HepG2 (cell line): ENCODE data around the gene GRID1. TPM values are rescaled to one million over a fixed set of nuclear protein-coding genes. Genes with fewer than 3 reads are reported as not detected.

Experiments
- ATAC-seq: fragments of 200-7000 bp; cut with Tn5 transposase; 3 replicates; pipeline ENCODE4 v1.9.1; 2020; ENCODE audit warnings: mild to moderate bottlenecking, moderate library complexity
- BruUV-seq: library from RNA; stranded (reverse); fragments of 400-500 nt; replicated peaks from 2 replicates; lab custom pipeline; 2021; lab: Mats Ljungman, UMichigan
- CTCF ChIA-PET: fragments of 300-600 bp; formaldehyde crosslinking; extraction: SDS; loops from one replicate; lab custom pipeline; 2021; ENCODE audit warnings: low total read pairs, inconsistent platforms, low intra/inter-chr PET ratio; lab: Yijun Ruan, JAX
- POLR2A ChIA-PET: fragments of 350-600 bp; sonication (Branson Sonifier 250); formaldehyde crosslinking; loops from one replicate; lab custom pipeline; 2020; ENCODE audit warnings: antibody characterized with exemption, inconsistent platforms; lab: Yijun Ruan, JAX
- DNase-seq: peaks from one replicate; pipeline ENCODE4 v3.0.0-alpha.2; 2015; ENCODE audit warnings: low spot score
- FAIRE-seq: peaks from 3 replicates; lab custom pipeline; 2011; peaks lifted over from hg19 to GRCh38; lab: Jason Lieb, UNC
- H2AFZ ChIP-seq: one replicate; pipeline ENCODE4 v1.6.1; 2011; ENCODE audit warnings: low read length, inconsistent platforms
- H3K27ac ChIP-seq: fragments of 300-600 bp; 3 replicates; pipeline ENCODE4 v1.8.0; 2011; ENCODE audit warnings: mixed run types, mild to moderate bottlenecking, mixed read lengths, low read length, inconsistent platforms; ENCODE audit not compliant: insufficient read depth; ENCODE audit errors: extremely low read length
- H3K27me3 ChIP-seq, 2 experiments: fragments of 200-600 bp in 1 of 2; 2 replicates in 1 of 2; 3 replicates in 1 of 2; pipeline versions ENCODE4 v1.6.0 to v1.8.0; 2011; ENCODE audit warnings: low read length in 2 of 2, mild to moderate bottlenecking in 2 of 2, moderate library complexity in 2 of 2, inconsistent platforms in 1 of 2; ENCODE audit not compliant: insufficient read depth in 2 of 2, control insufficient read depth in 1 of 2
- H3K36me3 ChIP-seq, 2 experiments: fragments of 200-600 bp in 1 of 2; replicated peaks in 1 of 2; 2 replicates in 1 of 2; 3 replicates in 1 of 2; pipeline versions ENCODE4 v1.5.1 to v1.8.0; 2011; ENCODE audit warnings: low read length in 2 of 2, inconsistent platforms in 1 of 2; ENCODE audit not compliant: insufficient read depth in 2 of 2, control insufficient read depth in 1 of 2
- H3K4me1 ChIP-seq: 2 replicates; pipeline ENCODE4 v1.5.1; 2012; ENCODE audit warnings: low read length, inconsistent platforms; ENCODE audit not compliant: insufficient read depth
- H3K4me2 ChIP-seq: 2 replicates; pipeline ENCODE4 v1.6.0; 2011; ENCODE audit warnings: low read depth, low read length, inconsistent platforms
- H3K4me3 ChIP-seq, 3 experiments: fragments of 200-600 bp in 1 of 3; sonication (generic), shearing (Covaris generic) in 1 of 3; replicated peaks in 1 of 3; 2 replicates each; pipeline ENCODE4 v1.5.1; 2011 to 2016; ENCODE audit warnings: low read length in 3 of 3, inconsistent platforms in 2 of 3, low read depth in 2 of 3, mild to moderate bottlenecking in 2 of 3, control low read depth in 1 of 3, mixed read lengths in 1 of 3; ENCODE audit not compliant: insufficient read depth in 1 of 3
- H3K79me2 ChIP-seq: one replicate; pipeline ENCODE4 v1.6.1; 2011; ENCODE audit warnings: low read length, inconsistent platforms; ENCODE audit not compliant: insufficient read depth
- H3K9ac ChIP-seq: 2 replicates; pipeline ENCODE4 v1.6.0; 2011; ENCODE audit warnings: mild to moderate bottlenecking, low read depth, low read length, inconsistent platforms; ENCODE audit not compliant: insufficient read depth
- H3K9me3 ChIP-seq: 2 replicates; pipeline ENCODE4 v1.5.1; 2012; ENCODE audit warnings: mild to moderate bottlenecking, low read length
- H4K20me1 ChIP-seq: 2 replicates; pipeline ENCODE4 v1.6.0; 2011; ENCODE audit warnings: inconsistent platforms, mild to moderate bottlenecking, low read length, moderate library complexity; ENCODE audit not compliant: insufficient read depth
- AKAP8 ChIP-seq: sonication (generic); formaldehyde crosslinking; IDR thresholded peaks from 2 replicates; pipeline ENCODE4 v1.5.1; 2020; ENCODE audit warnings: mild to moderate bottlenecking, missing genetic modification reagents
- CC2D1A ChIP-seq: sonication (generic); formaldehyde crosslinking; IDR thresholded peaks from 2 replicates; pipeline ENCODE4 v1.8.1; 2023; ENCODE audit warnings: mild to moderate bottlenecking, missing genetic modification reagents
- SSRP1 ChIP-seq: IDR thresholded peaks from 2 replicates; pipeline ENCODE4 v1.6.1; 2016; ENCODE audit warnings: control low read depth
- TEAD2 ChIP-seq: sonication (generic); formaldehyde crosslinking; IDR thresholded peaks from 2 replicates; pipeline ENCODE4 v1.9.0; 2021; ENCODE audit warnings: missing genetic modification reagents
- ZNF776 ChIP-seq: sonication (generic); formaldehyde crosslinking; IDR thresholded peaks from 2 replicates; pipeline ENCODE4 v1.4.0; 2020; ENCODE audit warnings: mild to moderate bottlenecking, missing genetic modification reagents
- ZNF883 ChIP-seq: sonication (generic); formaldehyde crosslinking; IDR thresholded peaks from 2 replicates; pipeline ENCODE4 v1.5.1; 2020; ENCODE audit warnings: mild to moderate bottlenecking, missing genetic modification reagents; ENCODE audit errors: not compliant biosample characterization
- WGBS: methylation state at CpG from one replicate; pipeline ENCODE4 v1.1.6; 2017; ENCODE audit warnings: low lambda C conversion rate; 5-methylcytosine and 5-hydroxymethylcytosine counted together
- in situ Hi-C: cut with HindIII; loops from 2 replicates; pipeline ENCODE4 v1.10.0; 2017; ENCODE audit warnings: low pct_unique_long_range_greater_than_20kb; ENCODE audit not compliant: extremely low pct_ligation_motif_present
- intact Hi-C: fragments of 100-400 bp; cut with micrococcal nuclease; formaldehyde crosslinking; loops from one replicate; pipeline ENCODE4 v1.10.0; 2022; ENCODE audit not compliant: unreplicated experiment
- polyA plus RNA-seq, 8 experiments: library from polyadenylated mRNA; depleted of rRNA in 3 of 8; stranded (reverse) in 7 of 8; unstranded in 1 of 8; fragments of >200 nt; fragmentation: Illumina TruSeq in 4 of 8; extraction: Trizol in 4 of 8; gene quantifications; 2 replicates each; pipeline versions ENCODE4 v1.2.1 to v1.2.3, GENCODE V29; 2011 to 2016; ENCODE audit warnings: low read depth in 4 of 8, missing spikeins in 1 of 8, mixed read lengths in 1 of 8; ENCODE audit not compliant: insufficient read depth in 1 of 8
- total RNA-seq, 5 experiments: library from RNA; depleted of rRNA; stranded (reverse); fragments of >200 nt; fragmentation: Illumina TruSeq; extraction: Trizol; gene quantifications; 2 replicates each; pipeline ENCODE4 v1.2.3, GENCODE V29; 2016; ENCODE audit warnings: low read depth in 1 of 5
- TF ChIP-seq, protein P1 (sequence below): sonication (generic); formaldehyde crosslinking; IDR thresholded peaks from 2 replicates; pipeline ENCODE4 v1.4.0; 2020; ENCODE audit warnings: missing genetic modification reagents

Gene GRID1
- total and polyA plus RNA-seq, 2 of the 13 experiments (the other 11 are each of a cell fraction or from before 2014, with no cell fraction given) = 0.05 TPM; not detected in 1

GRCh38 chr10:85666987-85667386 lies 699.6 kb downstream of the GRID1 start:
- in situ Hi-C loops = no loop called here
- 19% methylated on average over 6 of the region's 6 CpGs for WGBS
- ChIA-PET CTCF (no interaction called here), POLR2A (no interaction called here)
- H3K27me3 ChIP-seq = no peaks in the 10 kb centered on the region
- H3K4me1 ChIP-seq = no peaks in the 10 kb centered on the region
- H3K4me2 ChIP-seq = no peak overlapping the region
- DNase-seq = no peak
- H3K9me3 ChIP-seq = no peaks in the 10 kb centered on the region
- intact Hi-C loops = no loop called here
- TF ChIP-seq CC2D1A = no peak
- TF ChIP-seq TEAD2 (CRISPR knock-in tag) = no peak
- no peak for TF ChIP-seq SSRP1 (CRISPR knock-in tag)
- TF ChIP-seq AKAP8 (CRISPR knock-in tag) = no peak
- TF ChIP-seq, protein P1, sequence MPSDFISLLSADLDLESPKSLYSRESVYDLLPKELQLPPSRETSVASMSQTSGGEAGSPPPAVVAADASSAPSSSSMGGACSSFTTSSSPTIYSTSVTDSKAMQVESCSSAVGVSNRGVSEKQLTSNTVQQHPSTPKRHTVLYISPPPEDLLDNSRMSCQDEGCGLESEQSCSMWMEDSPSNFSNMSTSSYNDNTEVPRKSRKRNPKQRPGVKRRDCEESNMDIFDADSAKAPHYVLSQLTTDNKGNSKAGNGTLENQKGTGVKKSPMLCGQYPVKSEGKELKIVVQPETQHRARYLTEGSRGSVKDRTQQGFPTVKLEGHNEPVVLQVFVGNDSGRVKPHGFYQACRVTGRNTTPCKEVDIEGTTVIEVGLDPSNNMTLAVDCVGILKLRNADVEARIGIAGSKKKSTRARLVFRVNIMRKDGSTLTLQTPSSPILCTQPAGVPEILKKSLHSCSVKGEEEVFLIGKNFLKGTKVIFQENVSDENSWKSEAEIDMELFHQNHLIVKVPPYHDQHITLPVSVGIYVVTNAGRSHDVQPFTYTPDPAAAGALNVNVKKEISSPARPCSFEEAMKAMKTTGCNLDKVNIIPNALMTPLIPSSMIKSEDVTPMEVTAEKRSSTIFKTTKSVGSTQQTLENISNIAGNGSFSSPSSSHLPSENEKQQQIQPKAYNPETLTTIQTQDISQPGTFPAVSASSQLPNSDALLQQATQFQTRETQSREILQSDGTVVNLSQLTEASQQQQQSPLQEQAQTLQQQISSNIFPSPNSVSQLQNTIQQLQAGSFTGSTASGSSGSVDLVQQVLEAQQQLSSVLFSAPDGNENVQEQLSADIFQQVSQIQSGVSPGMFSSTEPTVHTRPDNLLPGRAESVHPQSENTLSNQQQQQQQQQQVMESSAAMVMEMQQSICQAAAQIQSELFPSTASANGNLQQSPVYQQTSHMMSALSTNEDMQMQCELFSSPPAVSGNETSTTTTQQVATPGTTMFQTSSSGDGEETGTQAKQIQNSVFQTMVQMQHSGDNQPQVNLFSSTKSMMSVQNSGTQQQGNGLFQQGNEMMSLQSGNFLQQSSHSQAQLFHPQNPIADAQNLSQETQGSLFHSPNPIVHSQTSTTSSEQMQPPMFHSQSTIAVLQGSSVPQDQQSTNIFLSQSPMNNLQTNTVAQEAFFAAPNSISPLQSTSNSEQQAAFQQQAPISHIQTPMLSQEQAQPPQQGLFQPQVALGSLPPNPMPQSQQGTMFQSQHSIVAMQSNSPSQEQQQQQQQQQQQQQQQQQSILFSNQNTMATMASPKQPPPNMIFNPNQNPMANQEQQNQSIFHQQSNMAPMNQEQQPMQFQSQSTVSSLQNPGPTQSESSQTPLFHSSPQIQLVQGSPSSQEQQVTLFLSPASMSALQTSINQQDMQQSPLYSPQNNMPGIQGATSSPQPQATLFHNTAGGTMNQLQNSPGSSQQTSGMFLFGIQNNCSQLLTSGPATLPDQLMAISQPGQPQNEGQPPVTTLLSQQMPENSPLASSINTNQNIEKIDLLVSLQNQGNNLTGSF = no peak
- TF ChIP-seq ZNF883 (CRISPR knock-in tag) = no peak
- TF ChIP-seq ZNF776 = no peak
- no peak overlapping the region for H3K9ac ChIP-seq
- H3K36me3 ChIP-seq = no peaks in the 10 kb centered on the region
- no peak for ATAC-seq
- no peak overlapping the region for H3K4me3 ChIP-seq
- no peak for FAIRE-seq
- H3K79me2 ChIP-seq = no peaks in the 10 kb centered on the region
- H2AFZ ChIP-seq = no peak overlapping the region
- no peak overlapping the region for H3K27ac ChIP-seq
- no TSS peak for BruUV-seq
- H4K20me1 ChIP-seq = no peaks in the 10 kb centered on the region
